GM19455 (cell line): ENCODE data around the gene DCC.

Experiments used
- ATAC-seq: cut with Tn5 transposase; IDR thresholded peaks from one replicate; pipeline ENCODE4 v1.9.1; 2021; ENCODE audit not compliant: unreplicated experiment

The DCC gene

GRCh38 chr18:52999633-53000032, 659.6 kb downstream of the DCC start:
- no peak for ATAC-seq

GRCh38 chr18:53004798-53005197, 664.8 kb downstream of the DCC start:
- ATAC-seq, result no peak

GRCh38 chr18:53018791-53019190, 678.8 kb downstream of the DCC start:
- no peak for ATAC-seq

DNA sequence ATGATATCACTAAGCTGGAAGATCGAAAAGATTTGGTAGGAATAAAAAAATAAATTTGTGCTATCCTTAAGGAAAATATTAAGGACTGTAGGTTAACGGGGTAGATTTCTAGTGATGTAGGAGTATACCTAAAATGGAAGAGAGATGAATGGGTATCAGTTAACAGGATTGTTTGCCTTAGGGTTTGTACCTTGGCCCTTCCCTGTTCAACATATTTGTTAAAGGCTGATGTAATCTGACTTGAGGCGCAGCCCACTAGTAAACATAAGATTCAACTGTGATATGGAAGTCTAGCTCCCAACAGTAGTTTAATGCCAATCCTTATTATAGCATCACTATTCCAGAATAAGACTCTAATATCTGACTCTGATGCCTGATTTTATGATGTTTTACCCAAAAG, 685.2 kb downstream of the DCC start:
- ATAC-seq, result no peak

DNA sequence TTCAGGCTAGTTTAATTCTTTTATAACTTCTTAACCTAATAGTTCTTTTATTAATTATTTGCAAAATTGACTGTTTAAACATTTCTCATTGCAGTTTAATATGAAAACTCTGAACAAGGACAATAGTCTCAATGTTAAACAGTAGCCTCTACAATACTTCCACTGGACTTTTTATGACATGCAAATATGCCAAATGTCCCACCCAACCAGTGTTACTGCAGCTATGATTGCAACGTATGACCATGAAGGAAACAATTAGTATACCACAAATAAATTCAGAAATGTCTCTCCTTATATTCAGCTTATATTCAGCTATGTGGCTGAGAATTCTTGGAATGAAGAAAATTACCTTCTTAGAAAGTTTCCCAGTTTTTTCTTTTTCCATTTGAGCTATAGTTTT, 688.6 kb downstream of the DCC start:
- ATAC-seq, result no peak

GRCh38 chr18:53033128-53033527, 693.1 kb downstream of the DCC start:
- ATAC-seq, result no peak

GRCh38 chr18:53038608-53039007, 698.6 kb downstream of the DCC start:
- no peak for ATAC-seq

DNA sequence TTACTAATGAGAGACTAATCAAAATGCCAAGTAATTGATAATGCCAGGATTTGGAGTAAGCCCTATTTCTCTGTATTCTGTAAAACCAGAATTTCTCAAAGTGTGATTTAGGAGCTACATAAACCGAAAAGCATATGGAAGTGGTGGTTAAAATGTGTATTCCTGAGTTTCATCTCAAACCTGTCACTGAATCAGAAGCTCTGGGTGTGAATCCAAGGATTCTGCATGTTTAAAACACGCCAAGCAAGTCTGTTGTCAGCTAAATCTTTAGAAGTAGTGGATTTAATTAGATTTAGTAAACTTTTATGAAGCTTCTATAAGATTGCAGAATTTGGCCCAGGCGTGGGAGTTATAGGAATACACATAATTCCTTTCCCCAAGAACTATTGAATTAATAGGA, 700.3 kb downstream of the DCC start:
- ATAC-seq, result no peak

DNA sequence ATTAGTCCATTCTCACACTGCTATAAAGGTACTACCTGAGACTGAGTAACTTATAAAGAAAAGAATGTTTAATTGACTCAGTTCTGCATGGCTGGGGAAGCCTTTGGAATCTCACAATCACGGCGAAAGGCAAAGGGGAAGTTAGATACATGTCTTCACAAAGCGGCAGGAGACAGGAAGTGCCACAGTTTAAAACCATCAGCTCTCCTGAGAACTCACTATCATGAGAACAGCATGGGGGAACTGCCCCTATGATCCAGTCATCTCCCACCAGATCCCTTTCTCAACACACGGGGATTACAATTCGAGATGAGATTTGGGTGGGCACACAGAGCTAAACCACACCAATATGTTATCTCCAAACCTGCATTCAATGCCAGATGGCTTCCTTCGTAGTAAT, 716.1 kb downstream of the DCC start:
- ATAC-seq, result no peak

GRCh38 chr18:53070788-53071187, 730.8 kb downstream of the DCC start:
- ATAC-seq, result no peak

DNA sequence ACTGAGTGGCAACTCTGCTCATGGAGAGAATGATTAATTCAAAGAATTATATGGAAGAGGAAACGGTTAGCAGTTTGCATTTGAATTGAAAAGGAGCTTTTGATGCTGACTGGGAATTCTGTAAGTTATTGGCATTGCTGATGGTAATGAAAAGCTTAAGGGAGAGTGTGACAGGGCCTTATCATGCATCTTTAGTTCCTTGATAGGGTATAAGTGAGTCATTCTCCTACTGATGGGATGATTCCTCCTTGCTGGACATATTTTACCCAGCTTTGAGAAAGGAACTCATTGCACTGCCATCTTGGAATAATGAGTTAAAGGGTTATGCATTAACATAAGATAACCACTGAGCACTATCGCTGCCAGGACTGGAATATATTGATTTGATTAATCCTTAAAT, 740.7 kb downstream of the DCC start:
- no peak for ATAC-seq

GRCh38 chr18:53093636-53094035, 753.6 kb downstream of the DCC start:
- ATAC-seq, result no peak

DNA sequence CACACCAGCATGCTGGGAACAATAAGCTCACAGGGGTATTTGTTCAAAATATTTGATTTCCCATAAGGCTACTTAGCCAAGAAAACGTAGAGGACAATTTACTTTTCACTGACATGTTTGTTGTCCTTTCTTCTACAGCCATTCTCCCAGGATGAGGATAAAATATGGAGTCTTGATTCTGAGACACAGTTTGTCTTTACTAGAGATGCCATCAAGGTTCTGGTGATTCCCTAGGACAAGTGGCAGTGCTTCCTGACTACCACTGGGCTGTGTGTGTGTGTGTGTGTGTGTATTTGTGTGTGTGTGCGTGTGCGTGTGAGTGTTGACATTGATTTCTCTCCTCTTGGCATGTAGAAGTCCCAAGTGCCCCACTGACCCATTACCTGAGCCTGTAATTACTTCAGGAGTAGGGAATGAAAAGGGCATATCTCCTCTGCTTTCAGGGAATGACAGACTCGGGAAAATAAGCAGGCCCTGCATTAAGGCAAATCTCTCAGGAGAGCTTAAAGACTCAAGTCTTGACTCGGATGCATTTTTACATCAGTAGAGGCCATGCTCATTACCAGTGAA, 761.6 kb downstream of the DCC start:
- no peak for ATAC-seq

GRCh38 chr18:53114441-53114840, 774.4 kb downstream of the DCC start:
- ATAC-seq, result no peak

DNA sequence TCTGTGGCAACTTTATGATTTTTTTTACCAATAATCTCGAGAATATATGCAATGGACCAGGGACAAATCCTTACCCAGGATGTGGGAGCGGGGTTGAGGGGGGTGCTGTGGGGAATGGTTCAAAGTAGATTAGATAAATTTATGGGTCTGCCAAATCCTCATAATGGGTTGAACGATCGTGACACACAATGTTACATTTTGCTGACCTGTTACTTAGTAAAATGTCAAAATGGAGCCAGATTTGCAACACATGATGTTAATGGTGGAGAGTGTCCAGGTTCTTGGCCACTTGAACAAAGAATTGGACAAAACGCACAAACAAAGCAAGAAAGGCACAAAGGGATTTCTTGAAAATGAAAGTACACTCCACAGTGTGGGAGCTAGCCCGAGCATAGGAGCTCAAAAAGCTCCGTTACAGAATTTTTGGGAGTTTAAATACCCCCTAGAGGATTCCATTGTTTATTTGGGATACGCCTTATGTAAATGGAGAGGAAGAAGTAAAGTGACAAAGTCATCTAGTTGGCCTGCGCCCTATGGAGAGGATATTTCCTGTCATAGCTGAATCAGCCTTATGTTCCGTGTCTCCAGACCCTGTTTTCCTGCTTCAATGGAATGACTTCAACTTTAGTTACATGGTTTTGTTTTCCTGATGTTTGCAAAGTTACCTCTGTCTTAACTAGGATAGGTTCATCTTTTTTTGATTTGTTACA, 776.0 kb downstream of the DCC start:
- no peak for ATAC-seq

DNA sequence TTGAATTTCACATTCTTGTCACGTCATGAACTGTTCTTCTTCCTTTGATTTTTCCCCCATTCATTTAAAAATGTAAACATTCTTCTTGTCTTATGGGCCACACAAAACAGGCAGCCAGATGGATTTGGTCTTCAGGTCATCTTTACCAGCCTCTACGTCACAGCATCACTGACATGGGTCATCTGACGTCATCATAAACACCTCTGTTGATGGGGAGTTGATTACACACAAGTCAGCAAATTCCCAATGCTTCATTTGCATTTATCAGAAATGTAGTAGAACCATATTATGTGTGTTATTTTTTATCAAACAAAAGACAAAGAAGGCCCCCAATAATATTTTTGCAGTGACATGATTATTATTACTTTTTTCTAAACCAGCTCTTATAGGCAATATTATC, 777.9 kb downstream of the DCC start:
- no peak for ATAC-seq

- ATAC-seq, result no peak
These were observed 786.2 kb downstream of the DCC start for GRCh38 chr18:53126210-53126609.

GRCh38 chr18:53131001-53131400, 791.0 kb downstream of the DCC start:
- no peak for ATAC-seq

GRCh38 chr18:53134711-53135110, 794.7 kb downstream of the DCC start:
- ATAC-seq, result no peak

DNA sequence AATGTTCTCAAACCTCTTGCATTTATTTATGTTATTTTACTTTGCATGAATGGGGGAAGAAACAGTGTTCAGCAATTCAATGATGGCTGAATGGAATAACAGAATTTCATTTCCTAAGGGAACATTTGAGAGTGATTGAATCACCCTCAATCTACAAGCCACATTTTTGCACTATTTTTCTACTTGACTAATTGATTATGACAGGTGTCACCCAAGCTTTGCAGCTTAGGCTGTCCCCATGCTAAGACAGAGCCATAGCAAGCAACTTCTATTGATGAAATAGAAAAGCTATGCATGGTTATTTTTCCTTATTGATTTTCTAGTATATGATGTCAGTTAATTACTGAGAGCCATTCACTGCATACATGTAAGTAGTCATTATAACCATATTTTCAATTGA, 795.7 kb downstream of the DCC start:
- ATAC-seq, result no peak

GRCh38 chr18:53139746-53140500, 799.9 kb downstream of the DCC start:
- no peak for ATAC-seq

- no peak for ATAC-seq
These were observed 802.0 kb downstream of the DCC start for GRCh38 chr18:53142005-53142404.
